Neural crest cell (in vitro differentiated cells): ENCODE measurements around the gene NMNAT2. TPM values are rescaled to one million over a fixed set of nuclear protein-coding genes. Genes with fewer than 3 reads are reported as not detected.

ENCODE experiments used
- DNase-seq: peaks from one replicate; pipeline ENCODE4 v3.0.0; 2021; ENCODE audit warnings: low read depth, mixed read lengths, low spot score
- H3K27ac Mint-ChIP-seq: one replicate; pipeline ENCODE4 v1.8.0; 2021; ENCODE audit warnings: mild to moderate bottlenecking, mixed read lengths; ENCODE audit not compliant: unreplicated experiment
- H3K27me3 Mint-ChIP-seq: 2 replicates; pipeline ENCODE4 v1.8.0; 2021; ENCODE audit warnings: low read depth, mild to moderate bottlenecking, mixed read lengths
- H3K36me3 Mint-ChIP-seq: 2 replicates; pipeline ENCODE4 v1.8.0; 2021; ENCODE audit warnings: low read depth, mild to moderate bottlenecking, mixed read lengths
- H3K4me1 Mint-ChIP-seq: 2 replicates; pipeline ENCODE4 v1.8.0; 2021; ENCODE audit warnings: mixed read lengths
- H3K4me3 Mint-ChIP-seq: one replicate; pipeline ENCODE4 v1.8.0; 2021; ENCODE audit warnings: mild to moderate bottlenecking, mixed read lengths
- H3K9me3 Mint-ChIP-seq: 2 replicates; pipeline ENCODE4 v1.8.0; 2021; ENCODE audit warnings: mixed read lengths
- CTCF ChIP-seq: fragments of 200-600 bp; sonication (generic); conservative IDR thresholded peaks from 2 replicates; pipeline ENCODE4 v1.5.0; 2021; ENCODE audit warnings: antibody characterized with exemption, mild to moderate bottlenecking
- long read RNA-seq: library from polyadenylated mRNA; unstranded; transcript quantifications from one replicate; pipeline ENCODE4 v2.0.0, GENCODE V29; 2020
- total RNA-seq: library from RNA; stranded (reverse); gene quantifications from 2 replicates; pipeline ENCODE4 v1.2.1, GENCODE V29; 2021

The NMNAT2 gene
- total RNA-seq: 3.2 and 4.5 TPM in 2 replicates
- long read RNA-seq, full-length matches to known transcripts: 1 of 3 reads
- long read RNA-seq, partial matches to known transcripts: 0 of 3 reads
- long read RNA-seq, other reads (novel, unspliced or antisense): 2 of 3 reads

DNA sequence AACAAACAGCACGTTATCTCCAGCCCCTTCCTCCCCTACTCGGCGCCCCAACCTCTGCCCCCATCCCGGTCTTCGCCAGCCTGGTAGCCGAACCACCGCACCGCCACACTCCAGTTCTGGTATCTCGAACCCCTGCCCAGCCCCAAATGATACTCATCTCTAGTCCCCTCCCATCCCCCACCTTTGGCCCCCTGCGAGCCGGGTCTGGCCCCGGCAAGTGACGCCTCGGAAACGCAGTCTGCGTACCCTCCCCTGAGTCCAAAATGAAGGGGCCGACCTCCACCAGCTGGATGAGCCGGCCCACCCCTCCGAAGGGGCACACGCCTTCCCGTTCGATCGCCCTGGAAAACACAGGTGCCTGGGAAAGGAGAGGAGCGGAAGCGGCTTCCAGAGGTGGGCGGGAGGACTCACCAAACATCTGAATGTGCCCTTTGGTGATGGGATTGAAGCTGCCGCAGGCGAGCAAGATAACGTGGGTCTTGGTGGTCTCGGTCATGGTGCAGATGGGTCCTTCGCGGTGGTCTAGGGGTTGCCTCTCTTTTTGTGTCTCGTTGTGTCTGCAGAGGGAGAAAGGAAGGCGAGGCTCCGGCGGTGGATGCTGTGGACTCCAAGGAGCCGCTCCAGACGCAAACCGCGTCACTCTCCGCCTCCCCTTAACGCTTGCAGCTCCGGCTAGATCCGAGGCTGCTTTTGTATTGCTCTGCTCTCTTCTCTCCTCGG is at the start of gene NMNAT2:
NMNAT2 (minus strand) TSS at position 609 of the 720 bp plus-strand sequence; CDS start at position 496, 113 bp downstream.
- peak within 1 kb of the TSS; percentile 97 for H3K4me3 Mint-ChIP-seq
- TF ChIP-seq CTCF: no peak
- H3K4me1 Mint-ChIP-seq: peaks cover 30% of the 10 kb centered on the region
- H3K27ac Mint-ChIP-seq: peak within 1 kb of the TSS; percentile 21
- no peaks in the 10 kb centered on the region for H3K9me3 Mint-ChIP-seq
- H3K27me3 Mint-ChIP-seq: peaks cover 82% of the 10 kb centered on the region
- peak; percentile 32 for DNase-seq
- no peaks in the 10 kb centered on the region for H3K36me3 Mint-ChIP-seq

DNA sequence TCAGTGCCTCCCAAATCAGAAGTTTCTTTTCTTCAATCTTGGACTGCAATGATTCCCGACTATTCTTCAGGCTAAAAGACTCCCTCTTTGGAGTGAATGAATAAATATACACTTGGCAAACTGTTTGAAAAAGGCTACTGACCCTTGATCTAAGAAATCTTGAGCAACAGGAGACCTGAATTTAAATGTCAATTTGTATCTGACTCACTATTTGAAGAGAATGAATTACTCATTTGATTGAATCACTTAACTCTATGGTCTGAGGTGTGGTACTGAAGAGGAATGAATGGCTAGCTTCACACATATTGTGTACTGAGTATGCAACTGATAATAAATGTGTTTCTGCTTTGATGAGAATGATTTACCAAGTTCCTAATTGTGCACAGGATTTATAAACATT is 49.5 kb upstream of the NMNAT2 start:
- Mint-ChIP-seq H3K27ac (no peak overlapping the region), H3K27me3 (peaks cover 39% of the 10 kb centered on the region), H3K4me1 (peaks cover 26% of the 10 kb centered on the region), H3K9me3 (no peaks in the 10 kb centered on the region), H3K4me3 (no peak overlapping the region), H3K36me3 (no peaks in the 10 kb centered on the region)
- DNase-seq: no peak
- no peak for TF ChIP-seq CTCF

DNA sequence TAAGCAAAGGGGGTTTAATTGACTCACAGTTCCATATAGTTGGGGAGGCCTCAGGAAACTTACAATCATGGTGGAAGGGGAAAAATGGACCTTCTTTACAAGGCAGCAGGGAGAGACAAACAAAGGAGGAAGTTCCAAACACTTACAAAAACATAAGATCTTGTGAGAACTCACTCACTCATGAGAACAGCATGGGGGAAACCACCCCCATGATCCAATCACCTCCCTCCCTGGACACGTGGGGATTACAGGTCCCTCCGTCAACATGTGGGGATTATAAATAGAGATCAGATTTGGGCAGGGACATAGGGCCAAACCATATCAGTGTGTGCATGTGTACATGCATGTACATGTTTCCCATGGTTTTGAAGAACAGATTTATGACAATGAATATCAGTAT is 48.6 kb upstream of the NMNAT2 start:
- Mint-ChIP-seq H3K4me1 (peaks cover 23% of the 10 kb centered on the region), H3K36me3 (no peaks in the 10 kb centered on the region), H3K9me3 (no peaks in the 10 kb centered on the region), H3K4me3 (no peak overlapping the region), H3K27ac (no peak overlapping the region), H3K27me3 (peaks cover 43% of the 10 kb centered on the region)
- no peak for DNase-seq
- no peak for TF ChIP-seq CTCF

DNA sequence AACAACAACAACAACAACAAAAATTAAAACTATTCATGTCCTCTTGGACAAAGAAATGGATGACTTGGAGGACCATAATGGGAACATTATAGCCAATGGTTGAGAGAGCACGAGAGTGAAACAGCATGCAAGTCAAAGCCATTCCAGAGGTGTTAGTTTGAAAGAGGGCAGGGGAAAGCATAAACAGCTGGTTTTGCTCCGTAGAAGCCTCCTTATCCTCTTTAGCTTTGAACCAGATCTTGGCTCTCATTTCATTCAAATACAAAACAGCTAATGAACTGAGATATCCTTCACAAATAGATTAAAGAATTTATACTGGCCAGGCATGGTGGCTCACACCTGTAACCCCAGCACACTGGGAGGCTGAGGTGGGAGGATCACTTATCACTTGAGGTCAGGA is 45.4 kb upstream of the NMNAT2 start:
- H3K27me3 Mint-ChIP-seq: peaks cover 48% of the 10 kb centered on the region
- TF ChIP-seq CTCF: no peak
- H3K27ac Mint-ChIP-seq: no peak overlapping the region
- no peaks in the 10 kb centered on the region for H3K36me3 Mint-ChIP-seq
- no peak for DNase-seq
- H3K4me1 Mint-ChIP-seq: peaks cover 5% of the 10 kb centered on the region
- no peak overlapping the region for H3K4me3 Mint-ChIP-seq
- H3K9me3 Mint-ChIP-seq: no peaks in the 10 kb centered on the region

GRCh38 chr1:183461350-183461749 is 43.2 kb upstream of the NMNAT2 start:
- H3K27ac Mint-ChIP-seq: no peak overlapping the region
- H3K9me3 Mint-ChIP-seq: no peaks in the 10 kb centered on the region
- H3K4me1 Mint-ChIP-seq: no peaks in the 10 kb centered on the region
- peaks cover 40% of the 10 kb centered on the region for H3K27me3 Mint-ChIP-seq
- no peak overlapping the region for H3K4me3 Mint-ChIP-seq
- no peak for DNase-seq
- TF ChIP-seq CTCF: no peak
- no peaks in the 10 kb centered on the region for H3K36me3 Mint-ChIP-seq
